Stomach (tissue), 19 donors: Measurements from ENCODE around the gene OVCH1. TPM values are rescaled to one million over a fixed set of nuclear protein-coding genes. Genes with fewer than 3 reads are reported as not detected.

Experiments
- DNase-seq, 2 donors: peaks; one replicate each; pipeline versions ENCODE4 v3.0.0 to v3.0.0-alpha.2; 2013 to 2019
- H3K27ac ChIP-seq, 5 donors: fragments of 200-600 bp in 4 of 5; sonication (generic) in 4 of 5; one replicate each; pipeline ENCODE4 v1.5.1; 2013 to 2019; ENCODE audit warnings: mild to moderate bottlenecking in 1 of 5, moderate library complexity in 1 of 5
- H3K27me3 ChIP-seq, 3 donors: fragments of 200-600 bp; sonication (generic); one replicate each; pipeline ENCODE4 v1.5.1; 2017 to 2019; ENCODE audit warnings: mixed run types in 1 of 3
- H3K36me3 ChIP-seq, 4 donors: fragments of 200-600 bp; sonication (generic); 1 replicate in 3 of 4; 2 replicates in 1 of 4; pipeline ENCODE4 v1.5.1; 2016 to 2019
- H3K4me1 ChIP-seq, 4 donors: fragments of 200-600 bp; sonication (generic); one replicate each; pipeline ENCODE4 v1.5.1; 2016 to 2019
- H3K4me3 ChIP-seq, 4 donors: fragments of 200-600 bp; sonication (generic) in 3 of 4; one replicate each; pipeline ENCODE4 v1.5.1; 2016 to 2019; ENCODE audit warnings: mild to moderate bottlenecking in 1 of 4
- H3K9me3 ChIP-seq, 4 donors: fragments of 200-600 bp; sonication (generic); one replicate each; pipeline ENCODE4 v1.5.1; 2016 to 2019
- EP300 ChIP-seq: sonication (generic); formaldehyde crosslinking; IDR thresholded peaks from one replicate; pipeline ENCODE4 v1.6.1; 2017; ENCODE audit warnings: antibody characterized with exemption
- POLR2A ChIP-seq, 4 donors: fragments of 450-650 bp; IDR thresholded peaks; one replicate each; pipeline ENCODE4 v1.6.1; 2016; ENCODE audit warnings: antibody characterized with exemption in 4 of 4, control low read depth in 2 of 4, mild to moderate bottlenecking in 1 of 4, moderate library complexity in 1 of 4
- POLR2AphosphoS5 ChIP-seq, 3 donors: sonication (generic); formaldehyde crosslinking; IDR thresholded peaks; one replicate each; pipeline ENCODE4 v1.6.1; 2016; ENCODE audit warnings: antibody characterized with exemption in 3 of 3
- WGBS, 5 donors: extraction: QIAGEN DNeasy Blood & Tissue Kit in 3 of 5; methylation state at CpG; one replicate each; pipeline versions ENCODE4 v1.1.5 to v1.1.7; 2013 to 2018; 5-methylcytosine and 5-hydroxymethylcytosine counted together
- intact Hi-C: fragments of 100-400 bp; cut with DNase I; formaldehyde crosslinking; loops from one replicate; pipeline ENCODE4 v1.15.1; 2023; ENCODE audit warnings: low total_unique reads
- long read RNA-seq, 10 donors: transcript quantifications; one replicate each; lab custom pipeline, GENCODE V29; 2026
- polyA plus RNA-seq, 3 donors: library from polyadenylated mRNA; stranded (reverse); fragments of 200-250 nt; gene quantifications; one replicate each; pipeline ENCODE4 v1.2.3, GENCODE V29; 2013
- total RNA-seq, 5 donors: library from RNA; depleted of rRNA; stranded (reverse); fragments of >200 nt; gene quantifications; one replicate each; pipeline versions ENCODE4 v1.1.0 to v1.2.3, GENCODE V29; 2014 to 2016
- TF ChIP-seq, protein P1 (sequence below), 7 experiments: fragments of 450-650 bp in 4 of 7; fragments of 200-600 bp in 3 of 7; sonication (generic) in 3 of 7; IDR thresholded peaks; one replicate each; pipeline ENCODE4 v1.5.1; 2016 to 2019; ENCODE audit warnings: antibody characterized with exemption in 7 of 7, control low read depth in 2 of 7, mild to moderate bottlenecking in 1 of 7
- donor health status: healthy with polysubstance abuse.
- donor health status: Bipolar disorder and iron deficiency.
- donor health status: healthy.

Gene OVCH1, protein sequence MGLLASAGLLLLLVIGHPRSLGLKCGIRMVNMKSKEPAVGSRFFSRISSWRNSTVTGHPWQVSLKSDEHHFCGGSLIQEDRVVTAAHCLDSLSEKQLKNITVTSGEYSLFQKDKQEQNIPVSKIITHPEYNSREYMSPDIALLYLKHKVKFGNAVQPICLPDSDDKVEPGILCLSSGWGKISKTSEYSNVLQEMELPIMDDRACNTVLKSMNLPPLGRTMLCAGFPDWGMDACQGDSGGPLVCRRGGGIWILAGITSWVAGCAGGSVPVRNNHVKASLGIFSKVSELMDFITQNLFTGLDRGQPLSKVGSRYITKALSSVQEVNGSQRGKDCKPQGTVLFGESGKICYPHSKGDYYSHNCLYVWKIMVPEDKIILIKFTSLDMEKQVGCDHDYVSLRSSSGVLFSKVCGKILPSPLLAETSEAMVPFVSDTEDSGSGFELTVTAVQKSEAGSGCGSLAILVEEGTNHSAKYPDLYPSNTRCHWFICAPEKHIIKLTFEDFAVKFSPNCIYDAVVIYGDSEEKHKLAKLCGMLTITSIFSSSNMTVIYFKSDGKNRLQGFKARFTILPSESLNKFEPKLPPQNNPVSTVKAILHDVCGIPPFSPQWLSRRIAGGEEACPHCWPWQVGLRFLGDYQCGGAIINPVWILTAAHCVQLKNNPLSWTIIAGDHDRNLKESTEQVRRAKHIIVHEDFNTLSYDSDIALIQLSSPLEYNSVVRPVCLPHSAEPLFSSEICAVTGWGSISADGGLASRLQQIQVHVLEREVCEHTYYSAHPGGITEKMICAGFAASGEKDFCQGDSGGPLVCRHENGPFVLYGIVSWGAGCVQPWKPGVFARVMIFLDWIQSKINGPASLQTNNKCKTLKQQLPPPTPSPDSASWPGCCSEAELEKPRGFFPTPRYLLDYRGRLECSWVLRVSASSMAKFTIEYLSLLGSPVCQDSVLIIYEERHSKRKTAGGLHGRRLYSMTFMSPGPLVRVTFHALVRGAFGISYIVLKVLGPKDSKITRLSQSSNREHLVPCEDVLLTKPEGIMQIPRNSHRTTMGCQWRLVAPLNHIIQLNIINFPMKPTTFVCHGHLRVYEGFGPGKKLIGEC
- total RNA-seq (under 1 TPM in 1 of 5 donors, not detected in 4; 0.18 TPM), polyA plus RNA-seq (under 1 TPM in 1 of 3 donors, not detected in 2; 0.18 TPM)
- long read RNA-seq, donor 1, result 0 reads
- long read RNA-seq, donor 2, result 0 reads
- long read RNA-seq, donor 3, result 0 reads
- long read RNA-seq, donor 4, result 0 reads
- long read RNA-seq, donor 5, result 0 reads
- long read RNA-seq, donor 6, result 0 reads
- long read RNA-seq, donor 7, result 0 reads
- long read RNA-seq, donor 8, result 0 reads
- long read RNA-seq, donor 9, result 0 reads
- long read RNA-seq, donor 10, result 0 reads

DNA sequence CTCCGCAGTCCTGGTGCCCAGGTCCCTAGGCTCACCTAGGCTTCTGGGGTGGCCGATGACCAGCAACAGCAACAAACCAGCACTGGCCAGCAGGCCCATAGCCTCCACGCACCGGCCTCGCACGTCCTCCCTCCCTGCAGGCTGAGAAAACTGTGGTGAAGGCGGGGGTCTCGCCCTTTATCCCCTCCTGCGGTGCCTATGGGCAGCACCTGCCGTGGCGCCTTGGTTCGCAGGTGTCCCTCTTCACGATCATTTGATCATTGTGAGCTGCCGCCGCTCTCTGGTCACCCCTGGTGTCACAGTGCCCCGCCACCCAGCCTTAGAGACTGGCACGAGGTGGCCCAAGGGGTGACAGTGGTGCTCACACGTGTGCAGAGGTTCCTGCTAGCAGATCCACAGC, at the start of gene OVCH1:
Gene OVCH1, minus strand, starts transcription at position 99 of the 400 bp plus-strand sequence. Its CDS starts 0 bp downstream, at position 99.
- H3K27ac ChIP-seq, result no peak within 1 kb of the TSS
- intact Hi-C loops, result no loop called here
- no peak for DNase-seq
- TF ChIP-seq EP300, result no peak
- no peak for TF ChIP-seq POLR2A (IDR thresholded peaks at IDR 0.05)
- TF ChIP-seq, protein P1, sequence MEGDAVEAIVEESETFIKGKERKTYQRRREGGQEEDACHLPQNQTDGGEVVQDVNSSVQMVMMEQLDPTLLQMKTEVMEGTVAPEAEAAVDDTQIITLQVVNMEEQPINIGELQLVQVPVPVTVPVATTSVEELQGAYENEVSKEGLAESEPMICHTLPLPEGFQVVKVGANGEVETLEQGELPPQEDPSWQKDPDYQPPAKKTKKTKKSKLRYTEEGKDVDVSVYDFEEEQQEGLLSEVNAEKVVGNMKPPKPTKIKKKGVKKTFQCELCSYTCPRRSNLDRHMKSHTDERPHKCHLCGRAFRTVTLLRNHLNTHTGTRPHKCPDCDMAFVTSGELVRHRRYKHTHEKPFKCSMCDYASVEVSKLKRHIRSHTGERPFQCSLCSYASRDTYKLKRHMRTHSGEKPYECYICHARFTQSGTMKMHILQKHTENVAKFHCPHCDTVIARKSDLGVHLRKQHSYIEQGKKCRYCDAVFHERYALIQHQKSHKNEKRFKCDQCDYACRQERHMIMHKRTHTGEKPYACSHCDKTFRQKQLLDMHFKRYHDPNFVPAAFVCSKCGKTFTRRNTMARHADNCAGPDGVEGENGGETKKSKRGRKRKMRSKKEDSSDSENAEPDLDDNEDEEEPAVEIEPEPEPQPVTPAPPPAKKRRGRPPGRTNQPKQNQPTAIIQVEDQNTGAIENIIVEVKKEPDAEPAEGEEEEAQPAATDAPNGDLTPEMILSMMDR (IDR thresholded peaks at IDR 0.05), result no peak
- no peak for TF ChIP-seq POLR2AphosphoS5 (IDR thresholded peaks at IDR 0.05)
- H3K4me1 ChIP-seq, result no peaks in the 10 kb centered on the region
- H3K9me3 ChIP-seq, result no peaks in the 10 kb centered on the region
- 86 to 95% (median 90%) methylated on average over 17 to 18 of the region's 18 CpGs for WGBS, 5 donors
- no peaks in the 10 kb centered on the region for H3K27me3 ChIP-seq
- H3K36me3 ChIP-seq, result peaks cover 0 to 2% (median 0%) of the 10 kb centered on the region in 4 donors
- no peak within 1 kb of the TSS for H3K4me3 ChIP-seq

DNA sequence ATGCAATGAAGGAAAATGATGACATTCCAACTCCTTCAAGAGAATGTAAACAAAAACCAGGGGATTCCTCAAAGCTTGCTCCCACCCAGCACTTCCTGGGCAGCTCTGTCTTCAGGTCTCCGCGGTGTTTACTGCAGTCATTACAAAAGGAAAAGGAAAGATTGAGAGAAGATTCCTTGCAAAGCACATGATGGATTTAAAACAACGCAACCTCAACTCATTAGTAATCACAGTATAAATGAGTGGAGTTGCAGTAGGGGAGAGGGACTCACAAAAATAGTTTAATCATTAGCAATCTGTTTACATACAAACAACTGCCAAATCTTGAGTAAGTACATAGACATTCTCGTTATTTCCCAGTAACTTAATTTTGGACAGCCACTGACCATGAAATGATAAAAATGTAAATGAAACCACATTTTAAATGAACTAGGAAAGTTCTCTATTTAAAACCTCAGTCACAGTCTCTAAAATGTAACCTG, 49.7 kb upstream of the OVCH1 start:
- 32 to 42% (median 33%) methylated on average over 4 of the region's 4 CpGs for WGBS, 5 donors
- peak overlapping the region in 2 of 5 donors; percentile 24 to 60 for H3K27ac ChIP-seq
- TF ChIP-seq POLR2A (IDR thresholded peaks at IDR 0.05) (no peak), POLR2AphosphoS5 (IDR thresholded peaks at IDR 0.05) (no peak), EP300 (no peak)
- TF ChIP-seq, protein P1 (IDR thresholded peaks at IDR 0.05), result no peak
- peaks cover 0 to 24% (median 7%) of the 10 kb centered on the region in 4 donors for H3K4me1 ChIP-seq
- no peaks in the 10 kb centered on the region for H3K27me3 ChIP-seq
- H3K4me3 ChIP-seq, result no peak overlapping the region
- intact Hi-C loops, result no loop called here
- H3K9me3 ChIP-seq, result no peaks in the 10 kb centered on the region
- DNase-seq, result no peak
- no peaks in the 10 kb centered on the region for H3K36me3 ChIP-seq

DNA sequence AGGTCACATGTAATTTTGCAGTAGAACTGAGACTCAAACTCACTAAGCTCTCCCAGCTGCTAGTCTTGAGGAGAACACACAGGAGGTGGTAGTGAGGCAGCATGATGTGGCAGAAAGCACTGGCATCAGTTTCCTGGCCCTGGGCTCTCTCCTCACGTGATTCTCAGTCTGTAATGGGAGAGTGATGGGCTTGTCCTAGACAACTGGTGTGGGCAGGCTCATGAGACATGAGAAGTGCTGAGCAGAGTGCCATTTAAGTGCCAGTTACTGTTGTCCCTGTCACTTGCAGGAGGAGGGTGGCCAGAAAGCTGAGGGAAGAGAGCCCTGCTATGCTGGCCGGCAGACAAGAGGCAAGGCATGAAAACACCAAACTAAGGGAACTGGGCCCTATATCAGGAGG, 48.5 kb upstream of the OVCH1 start:
- no peak overlapping the region for H3K4me3 ChIP-seq
- H3K4me1 ChIP-seq, result peaks cover 0 to 24% (median 5%) of the 10 kb centered on the region in 4 donors
- WGBS, 5 donors, result 79 to 89% (median 82%) methylated on average over 2 of the region's 2 CpGs
- TF ChIP-seq POLR2A (IDR thresholded peaks at IDR 0.05) (no peak), POLR2AphosphoS5 (IDR thresholded peaks at IDR 0.05) (no peak)
- TF ChIP-seq, protein P1 (IDR thresholded peaks at IDR 0.05), result no peak
- no peaks in the 10 kb centered on the region for H3K27me3 ChIP-seq
- H3K9me3 ChIP-seq, result no peaks in the 10 kb centered on the region
- no peaks in the 10 kb centered on the region for H3K36me3 ChIP-seq
- DNase-seq, result no peak
- peak overlapping the region in 1 of 5 donors; percentile 60 for H3K27ac ChIP-seq
- intact Hi-C loops, result no loop called here

DNA sequence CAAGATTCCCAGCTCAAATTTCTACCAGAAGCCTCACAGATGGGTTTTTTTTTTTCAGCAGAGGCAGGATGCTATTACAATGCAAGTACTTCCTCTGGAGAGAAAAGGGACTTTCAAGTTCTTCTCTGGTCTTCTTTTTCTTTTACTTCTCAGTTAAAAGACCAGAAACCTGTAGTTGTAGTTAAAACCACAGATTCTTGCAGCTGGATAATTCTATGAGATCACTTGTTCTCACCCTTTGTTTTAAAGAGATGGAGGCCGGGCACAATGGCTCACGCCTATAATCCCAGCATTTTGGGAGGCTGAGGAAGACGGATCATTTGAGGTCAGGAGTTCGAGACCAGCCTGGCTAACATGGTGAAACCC, 47.6 kb upstream of the OVCH1 start:
- H3K27me3 ChIP-seq, result no peaks in the 10 kb centered on the region
- no peaks in the 10 kb centered on the region for H3K36me3 ChIP-seq
- 84 to 93% (median 87%) methylated on average over 4 of the region's 4 CpGs for WGBS, 5 donors
- no peak for DNase-seq
- H3K27ac ChIP-seq, result no peak overlapping the region
- intact Hi-C loops, result no loop called here
- peaks cover 0 to 24% (median 5%) of the 10 kb centered on the region in 4 donors for H3K4me1 ChIP-seq
- no peak overlapping the region for H3K4me3 ChIP-seq
- no peaks in the 10 kb centered on the region for H3K9me3 ChIP-seq
- TF ChIP-seq EP300, result no peak
- TF ChIP-seq, protein P1 (IDR thresholded peaks at IDR 0.05), result no peak
- no peak for TF ChIP-seq POLR2A (IDR thresholded peaks at IDR 0.05)
- TF ChIP-seq POLR2AphosphoS5 (IDR thresholded peaks at IDR 0.05), result no peak
